ENCODE measurements around the gene RHPN2. TPM values are rescaled to one million over a fixed set of nuclear protein-coding genes. Genes with fewer than 3 reads are reported as not detected.

RHPN2 gene
- total and polyA plus RNA-seq, 2 of the 8 experiments (the other 6 are each of a cell fraction or from before 2014, with no cell fraction given) = 22.8 to 31.1 TPM

- no peak for TF ChIP-seq CHD7 (IDR thresholded peaks at IDR 0.05; ENCODE audit: insufficient replicate concordance, low read length)
- no peak for TF ChIP-seq TCF12 (IDR thresholded peaks at IDR 0.05; ENCODE audit: low read depth, low read length)
- TF ChIP-seq NANOG (IDR thresholded peaks at IDR 0.05; ENCODE audit: insufficient read depth, low read depth, low read length, poor library complexity, severe bottlenecking) = no peak
- no peak for TF ChIP-seq SAP30 (IDR thresholded peaks at IDR 0.05; ENCODE audit: insufficient read depth, insufficient replicate concordance, low read length)
- TF ChIP-seq FOSL1 (IDR thresholded peaks at IDR 0.05; ENCODE audit: insufficient read depth, low read depth, low read length) = no peak
- TF ChIP-seq USF2 (IDR thresholded peaks at IDR 0.05; ENCODE audit: low read length) = no peak
These were observed 15.6 kb downstream of the RHPN2 start (continued) for GRCh38 chr19:33048806-33049676.
